NB4 (cell line): ENCODE results near the gene LRRN4CL.

Source experiments
- TF ChIP-seq, protein P1 (sequence below): IDR thresholded peaks from 2 replicates; pipeline ENCODE4 v1.6.1; 2011; ENCODE audit warnings: low read depth, low read length
- TF ChIP-seq, protein P2 (sequence below): IDR thresholded peaks from one replicate; pipeline ENCODE4 v1.5.1; 2012; ENCODE audit warnings: low read depth, low read length

DNA sequence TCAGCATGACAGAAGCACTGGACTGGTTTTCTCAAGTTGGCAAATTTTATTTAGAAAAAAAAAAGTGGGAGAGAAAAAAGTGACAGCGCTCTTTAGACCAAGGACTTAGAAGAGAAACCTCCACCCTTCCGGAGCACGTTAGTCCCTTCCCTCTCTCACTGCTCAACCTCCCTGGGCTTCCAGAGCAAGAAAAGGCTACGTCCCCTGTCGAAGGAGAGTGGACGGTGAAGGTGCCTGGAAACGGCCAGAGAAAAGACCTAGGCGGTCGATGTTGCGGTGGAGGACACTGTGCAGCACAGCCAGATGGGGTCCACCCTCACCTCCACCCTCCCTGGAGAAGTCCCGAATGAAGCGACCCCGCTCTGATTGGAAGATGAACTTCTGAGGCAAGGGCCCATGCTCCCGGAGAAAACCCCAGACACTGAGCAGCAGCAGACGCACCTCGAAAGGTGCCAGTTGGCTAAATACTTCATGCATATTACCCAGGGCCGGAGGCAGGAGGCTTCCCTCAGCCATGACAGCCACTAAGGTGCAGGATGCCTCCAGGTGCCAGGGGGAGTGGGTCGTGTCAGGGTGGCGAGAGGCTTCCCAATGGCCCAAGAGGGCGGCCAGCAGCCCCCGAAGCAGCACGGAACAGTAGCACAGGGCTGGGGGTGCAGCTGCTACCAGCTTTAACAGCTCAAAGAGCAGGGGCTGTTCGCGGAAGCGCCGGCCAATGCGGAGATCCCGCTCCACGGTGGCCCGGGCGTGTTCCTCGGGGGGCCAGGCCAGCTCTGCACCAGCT is 42.3 kb downstream of the LRRN4CL start:
- TF ChIP-seq, protein P1, sequence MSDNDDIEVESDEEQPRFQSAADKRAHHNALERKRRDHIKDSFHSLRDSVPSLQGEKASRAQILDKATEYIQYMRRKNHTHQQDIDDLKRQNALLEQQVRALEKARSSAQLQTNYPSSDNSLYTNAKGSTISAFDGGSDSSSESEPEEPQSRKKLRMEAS: no peak
- TF ChIP-seq, protein P2, sequence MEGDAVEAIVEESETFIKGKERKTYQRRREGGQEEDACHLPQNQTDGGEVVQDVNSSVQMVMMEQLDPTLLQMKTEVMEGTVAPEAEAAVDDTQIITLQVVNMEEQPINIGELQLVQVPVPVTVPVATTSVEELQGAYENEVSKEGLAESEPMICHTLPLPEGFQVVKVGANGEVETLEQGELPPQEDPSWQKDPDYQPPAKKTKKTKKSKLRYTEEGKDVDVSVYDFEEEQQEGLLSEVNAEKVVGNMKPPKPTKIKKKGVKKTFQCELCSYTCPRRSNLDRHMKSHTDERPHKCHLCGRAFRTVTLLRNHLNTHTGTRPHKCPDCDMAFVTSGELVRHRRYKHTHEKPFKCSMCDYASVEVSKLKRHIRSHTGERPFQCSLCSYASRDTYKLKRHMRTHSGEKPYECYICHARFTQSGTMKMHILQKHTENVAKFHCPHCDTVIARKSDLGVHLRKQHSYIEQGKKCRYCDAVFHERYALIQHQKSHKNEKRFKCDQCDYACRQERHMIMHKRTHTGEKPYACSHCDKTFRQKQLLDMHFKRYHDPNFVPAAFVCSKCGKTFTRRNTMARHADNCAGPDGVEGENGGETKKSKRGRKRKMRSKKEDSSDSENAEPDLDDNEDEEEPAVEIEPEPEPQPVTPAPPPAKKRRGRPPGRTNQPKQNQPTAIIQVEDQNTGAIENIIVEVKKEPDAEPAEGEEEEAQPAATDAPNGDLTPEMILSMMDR: no peak
